GM12892 (cell line): ENCODE measurements around the gene ACAT2.

Experiments used
- POLR2A ChIP-seq: IDR thresholded peaks from 2 replicates; pipeline ENCODE4 v1.6.1; 2011; ENCODE audit warnings: low read depth, low read length, control low read depth
- POLR2AphosphoS5 ChIP-seq: IDR thresholded peaks from 2 replicates; pipeline ENCODE4 v1.6.1; 2011; ENCODE audit warnings: low read depth, low read length, control low read depth
- TAF1 ChIP-seq: IDR thresholded peaks from 2 replicates; pipeline ENCODE4 v1.6.1; 2011; ENCODE audit warnings: low read depth, mild to moderate bottlenecking, control low read depth, low read length, borderline replicate concordance

GRCh38 chr6:159788276-159788675 lies 26.4 kb downstream of the ACAT2 start:
- no peak for TF ChIP-seq TAF1
- TF ChIP-seq POLR2A = no peak
- no peak for TF ChIP-seq POLR2AphosphoS5
